H1 (cell line): Measurements from ENCODE around the gene DDX56. TPM values are rescaled to one million over a fixed set of nuclear protein-coding genes. Genes with fewer than 3 reads are reported as not detected.

Source experiments
- CTCF ChIA-PET: fragments of 300-600 bp; sonication (Branson Sonifier 250); formaldehyde crosslinking; loops from one replicate; lab custom pipeline; 2021; ENCODE audit not compliant: partially characterized antibody; lab: Charles Lee
- POLR2A ChIA-PET: fragments of 300-600 bp; sonication (Branson Sonifier 250); formaldehyde crosslinking; loops from one replicate; lab custom pipeline; 2021; ENCODE audit warnings: inconsistent platforms; ENCODE audit not compliant: partially characterized antibody; lab: Charles Lee
- DNase-seq, 2 experiments: peaks; one replicate each; pipeline versions ENCODE4 v3.0.0 to v3.0.0-alpha.2; 2010 to 2022; ENCODE audit warnings: low spot score in 2 of 2, low read depth in 1 of 2, mixed read lengths in 1 of 2
- FAIRE-seq: peaks from 2 replicates; lab custom pipeline; 2011; peaks lifted over from hg19 to GRCh38; lab: Jason Lieb, UNC
- H2AFZ ChIP-seq: 2 replicates; pipeline ENCODE4 v1.8.1; 2012; ENCODE audit warnings: low read length, inconsistent platforms
- H2AK5ac ChIP-seq: 2 replicates; pipeline ENCODE4 v1.6.1; 2013; ENCODE audit warnings: low read depth, low read length
- H2BK120ac ChIP-seq: replicated peaks from 2 replicates; pipeline ENCODE3; 2013; ENCODE audit warnings: low read depth, low read length, inconsistent platforms
- H2BK12ac ChIP-seq: 2 replicates; pipeline ENCODE4 v1.6.1; 2013; ENCODE audit warnings: low read depth, low read length
- H2BK15ac ChIP-seq: 2 replicates; pipeline ENCODE4 v1.6.1; 2013; ENCODE audit warnings: low read length
- H2BK20ac ChIP-seq: 2 replicates; pipeline ENCODE4 v1.6.1; 2013; ENCODE audit warnings: low read length
- H2BK5ac ChIP-seq: 2 replicates; pipeline ENCODE4 v1.6.1; 2013; ENCODE audit warnings: low read depth, low read length
- H3K14ac ChIP-seq: 2 replicates; pipeline ENCODE4 v1.6.1; 2013; ENCODE audit warnings: inconsistent platforms; ENCODE audit not compliant: insufficient read length
- H3K18ac ChIP-seq: 2 replicates; pipeline ENCODE4 v1.6.1; 2013; ENCODE audit warnings: low read length; ENCODE audit errors: extremely low read depth
- H3K23ac ChIP-seq: 2 replicates; pipeline ENCODE4 v1.6.1; 2013; ENCODE audit warnings: inconsistent platforms; ENCODE audit not compliant: insufficient read length
- H3K23me2 ChIP-seq: 2 replicates; pipeline ENCODE4 v1.6.1; 2013; ENCODE audit warnings: low read depth, low read length
- H3K27ac ChIP-seq: 2 replicates; pipeline ENCODE4 v1.6.1; 2011; ENCODE audit warnings: low read depth, low read length, inconsistent platforms
- H3K27me3 ChIP-seq, 4 experiments: replicated peaks in 1 of 4; 1 replicate in 1 of 4; 2 replicates in 3 of 4; pipeline versions ENCODE4 v1.6.1 to v1.8.1; 2011 to 2013; ENCODE audit warnings: low read length in 3 of 4, mild to moderate bottlenecking in 3 of 4, inconsistent platforms in 2 of 4, mixed read lengths in 2 of 4, moderate library complexity in 1 of 4; ENCODE audit not compliant: control insufficient read depth in 3 of 4, insufficient read depth in 3 of 4; ENCODE audit errors: extremely low read depth in 1 of 4
- H3K36me3 ChIP-seq, 4 experiments: 2 replicates each; pipeline versions ENCODE4 v1.6.1 to v1.8.1; 2011 to 2013; ENCODE audit warnings: mild to moderate bottlenecking in 4 of 4, low read length in 3 of 4, moderate library complexity in 2 of 4, control low read depth in 1 of 4, inconsistent platforms in 1 of 4; ENCODE audit not compliant: insufficient read depth in 4 of 4, control insufficient read depth in 2 of 4
- H3K4ac ChIP-seq: replicated peaks from 2 replicates; pipeline ENCODE3; 2013; ENCODE audit warnings: low read length, low read depth, mixed read lengths, inconsistent platforms; ENCODE audit not compliant: insufficient read length
- H3K4me1 ChIP-seq, 4 experiments: replicated peaks in 1 of 4; 1 replicate in 1 of 4; 2 replicates in 3 of 4; pipeline versions ENCODE4 v1.6.1 to v1.8.1; 2011 to 2013; ENCODE audit warnings: low read length in 3 of 4, inconsistent platforms in 2 of 4, mixed read lengths in 1 of 4; ENCODE audit not compliant: insufficient read depth in 4 of 4, control insufficient read depth in 3 of 4
- H3K4me2 ChIP-seq, 2 experiments: 2 replicates each; pipeline versions ENCODE4 v1.6.1 to v1.8.1; 2011 to 2013; ENCODE audit warnings: low read depth in 2 of 2, low read length in 2 of 2, control low read depth in 1 of 2, inconsistent platforms in 1 of 2, mild to moderate bottlenecking in 1 of 2; ENCODE audit not compliant: insufficient read depth in 1 of 2
- H3K4me3 ChIP-seq, 4 experiments: fragments of 200-600, 300-600 bp in 1 of 4; sonication (generic), shearing (Covaris generic), sonication (Bioruptor Twin) in 1 of 4; 2 replicates each; pipeline versions ENCODE4 v1.5.1 to v1.8.1; 2011 to 2016; ENCODE audit warnings: low read length in 4 of 4, low read depth in 3 of 4, control low read depth in 2 of 4, inconsistent platforms in 2 of 4, mild to moderate bottlenecking in 2 of 4, mixed read lengths in 1 of 4, moderate library complexity in 1 of 4; ENCODE audit not compliant: insufficient read depth in 2 of 4; ENCODE audit errors: extremely low read depth in 1 of 4
- H3K56ac ChIP-seq: replicated peaks from 2 replicates; pipeline ENCODE3; 2013; ENCODE audit warnings: low read depth, mild to moderate bottlenecking, mixed read lengths, low read length, inconsistent platforms; ENCODE audit not compliant: insufficient read length
- H3K79me1 ChIP-seq: 2 replicates; pipeline ENCODE4 v1.6.1; 2013; ENCODE audit warnings: low read depth, low read length, control low read depth
- H3K79me2 ChIP-seq, 2 experiments: 2 replicates each; pipeline versions ENCODE4 v1.6.1 to v1.8.1; 2012 to 2013; ENCODE audit warnings: low read length in 2 of 2, mild to moderate bottlenecking in 2 of 2, inconsistent platforms in 1 of 2; ENCODE audit not compliant: insufficient read depth in 2 of 2, control insufficient read depth in 1 of 2
- H3K9ac ChIP-seq, 4 experiments: replicated peaks in 1 of 4; 1 replicate in 1 of 4; 2 replicates in 3 of 4; pipeline versions ENCODE4 v1.6.1 to v1.8.1; 2011 to 2013; ENCODE audit warnings: low read depth in 3 of 4, low read length in 3 of 4, control low read depth in 2 of 4, mild to moderate bottlenecking in 2 of 4, moderate library complexity in 2 of 4, inconsistent platforms in 1 of 4; ENCODE audit errors: extremely low read depth in 1 of 4
- H3K9me3 ChIP-seq, 2 experiments: 2 replicates each; pipeline versions ENCODE4 v1.6.1 to v1.8.1; 2012 to 2013; ENCODE audit warnings: mild to moderate bottlenecking in 2 of 2, moderate library complexity in 2 of 2, control low read depth in 1 of 2, inconsistent platforms in 1 of 2, low read depth in 1 of 2, low read length in 1 of 2, mixed read lengths in 1 of 2; ENCODE audit not compliant: insufficient read depth in 2 of 2
- H4K20me1 ChIP-seq, 2 experiments: replicated peaks in 1 of 2; 2 replicates each; pipeline versions ENCODE3 to v1.8.1; 2011 to 2013; ENCODE audit warnings: inconsistent platforms in 2 of 2, low read length in 2 of 2, mild to moderate bottlenecking in 1 of 2; ENCODE audit not compliant: insufficient read depth in 2 of 2, control insufficient read depth in 1 of 2
- H4K5ac ChIP-seq: 2 replicates; pipeline ENCODE4 v1.6.1; 2013; ENCODE audit warnings: low read length, low read depth, mixed read lengths, inconsistent platforms; ENCODE audit not compliant: insufficient read length
- H4K8ac ChIP-seq: 2 replicates; pipeline ENCODE4 v1.8.0; 2013; ENCODE audit warnings: mild to moderate bottlenecking, moderate library complexity, low read length, inconsistent platforms; ENCODE audit not compliant: insufficient read depth; ENCODE audit errors: extremely low read depth
- H4K91ac ChIP-seq: replicated peaks from 2 replicates; pipeline ENCODE3; 2013; ENCODE audit warnings: low read length, mixed read lengths, inconsistent platforms; ENCODE audit not compliant: insufficient read length
- ASH2L ChIP-seq: fragments of 200-600, 300-600 bp; sonication (generic); IDR thresholded peaks from one replicate; pipeline ENCODE4 v1.7.1; 2017; ENCODE audit warnings: low read length
- HDAC6 ChIP-seq: IDR thresholded peaks from one replicate; pipeline ENCODE4 v1.7.1; 2012; ENCODE audit warnings: low read depth, mild to moderate bottlenecking, inconsistent platforms, low read length, moderate library complexity
- JUND ChIP-seq: IDR thresholded peaks from 2 replicates; pipeline ENCODE4 v1.6.1; 2011; ENCODE audit warnings: mild to moderate bottlenecking, improper control_type of control experiment, low read length
- KDM4A ChIP-seq: IDR thresholded peaks from one replicate; pipeline ENCODE4 v1.7.1; 2012; ENCODE audit warnings: low read depth, mild to moderate bottlenecking, moderate library complexity, low read length, inconsistent platforms; ENCODE audit not compliant: severe bottlenecking
- SUZ12 ChIP-seq: fragments of 200-600 bp; sonication (generic); IDR thresholded peaks from 2 replicates; pipeline ENCODE4 v1.6.1; 2012; ENCODE audit warnings: mild to moderate bottlenecking, inconsistent platforms, low read length, moderate library complexity, mixed read lengths
- WGBS, 2 experiments: shearing (Covaris generic) in 1 of 2; methylation state at CpG; one replicate each; pipeline versions ENCODE4 v1.1.6 to v1.1.7; 2013 to 2015; ENCODE audit warnings: low lambda C conversion rate in 2 of 2, mixed read lengths in 2 of 2, inconsistent platforms in 1 of 2, low coverage in 1 of 2, missing lambda C conversion rate in 1 of 2; ENCODE audit not compliant: insufficient replicate concordance in 2 of 2, insufficient coverage in 1 of 2, insufficient read length in 1 of 2; ENCODE audit errors: extremely low coverage in 1 of 2, missing lambda C conversion rate in 1 of 2; 5-methylcytosine and 5-hydroxymethylcytosine counted together
- long read RNA-seq, 2 experiments: library from RNA in 1 of 2; library from capped mRNA in 1 of 2; stranded (forward); transcript quantifications; one replicate each; pipeline ENCODE4 v2.0.0, GENCODE V29; 2021; ENCODE audit warnings: inconsistent platforms in 1 of 2
- polyA minus RNA-seq, 3 experiments: library from RNA; depleted of rRNA, polyadenylated mRNA; stranded (reverse); fragments of >200 nt; gene quantifications; 1 replicate in 2 of 3; 2 replicates in 1 of 3; pipeline ENCODE4 v1.2.3, GENCODE V29; 2011
- polyA plus RNA-seq, 7 experiments: library from polyadenylated mRNA; depleted of rRNA in 3 of 7; stranded (reverse) in 5 of 7; unstranded in 2 of 7; fragments of >200 nt in 5 of 7; fragments of 200-250 nt in 2 of 7; gene quantifications; 1 replicate in 5 of 7; 2 replicates in 1 of 7; 4 replicates in 1 of 7; pipeline versions ENCODE4 v1.2.1 to v1.2.3, GENCODE V29; 2011 to 2013; ENCODE audit warnings: missing spikeins in 2 of 7, mixed read lengths in 2 of 7
- total RNA-seq: library from RNA; stranded (reverse); fragmentation: NEBNext Ultra II Directional; extraction: Animal tissue kit (Norgen Biotek cat#: 25700); gene quantifications from 2 replicates; pipeline ENCODE4 v1.2.1, GENCODE V29; 2021

Gene DDX56, protein sequence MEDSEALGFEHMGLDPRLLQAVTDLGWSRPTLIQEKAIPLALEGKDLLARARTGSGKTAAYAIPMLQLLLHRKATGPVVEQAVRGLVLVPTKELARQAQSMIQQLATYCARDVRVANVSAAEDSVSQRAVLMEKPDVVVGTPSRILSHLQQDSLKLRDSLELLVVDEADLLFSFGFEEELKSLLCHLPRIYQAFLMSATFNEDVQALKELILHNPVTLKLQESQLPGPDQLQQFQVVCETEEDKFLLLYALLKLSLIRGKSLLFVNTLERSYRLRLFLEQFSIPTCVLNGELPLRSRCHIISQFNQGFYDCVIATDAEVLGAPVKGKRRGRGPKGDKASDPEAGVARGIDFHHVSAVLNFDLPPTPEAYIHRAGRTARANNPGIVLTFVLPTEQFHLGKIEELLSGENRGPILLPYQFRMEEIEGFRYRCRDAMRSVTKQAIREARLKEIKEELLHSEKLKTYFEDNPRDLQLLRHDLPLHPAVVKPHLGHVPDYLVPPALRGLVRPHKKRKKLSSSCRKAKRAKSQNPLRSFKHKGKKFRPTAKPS
- total RNA-seq (55.4 and 56.9 TPM in 2 replicates), polyA plus RNA-seq (2011; rRNA removed) (81.6 and 82.0 TPM in 2 replicates), polyA minus RNA-seq (2011; rRNA and poly(A)+ RNA removed) (82.6 and 86.4 TPM in 2 replicates)
- polyA plus RNA-seq (2011; cell fraction: cytosol; rRNA removed): 79.6 TPM
- polyA plus RNA-seq (2011; cell fraction: nucleus; rRNA removed): 179 TPM
- polyA plus RNA-seq (2012, experiment 1 of 2): 73.0 to 92.1 TPM (median 90.5 TPM) in 4 replicates
- polyA plus RNA-seq (2012, experiment 2 of 2): 88.4 TPM
- polyA plus RNA-seq (2013, experiment 1 of 2): 59.0 TPM
- 54.2 TPM for polyA plus RNA-seq (2013, experiment 2 of 2)
- polyA minus RNA-seq (2011; cell fraction: cytosol; rRNA and poly(A)+ RNA removed): 34.8 TPM
- polyA minus RNA-seq (2011; cell fraction: nucleus; rRNA and poly(A)+ RNA removed): 64.0 TPM
- long read RNA-seq, experiment 1, transcript DDX56-201 (14 exons, 2,336 nt): major isoform, 9 of 28 reads
- long read RNA-seq, experiment 1, partial matches to known transcripts: 15 of 28 reads
- long read RNA-seq, experiment 1, other reads (novel, unspliced or antisense): 2 of 28 reads
- long read RNA-seq, experiment 2, transcript DDX56-201 (14 exons, 2,336 nt): major isoform, 32 of 42 reads
- long read RNA-seq, experiment 2, partial matches to known transcripts: 5 of 42 reads
- long read RNA-seq, experiment 2, other reads (novel, unspliced or antisense): 5 of 42 reads

DNA sequence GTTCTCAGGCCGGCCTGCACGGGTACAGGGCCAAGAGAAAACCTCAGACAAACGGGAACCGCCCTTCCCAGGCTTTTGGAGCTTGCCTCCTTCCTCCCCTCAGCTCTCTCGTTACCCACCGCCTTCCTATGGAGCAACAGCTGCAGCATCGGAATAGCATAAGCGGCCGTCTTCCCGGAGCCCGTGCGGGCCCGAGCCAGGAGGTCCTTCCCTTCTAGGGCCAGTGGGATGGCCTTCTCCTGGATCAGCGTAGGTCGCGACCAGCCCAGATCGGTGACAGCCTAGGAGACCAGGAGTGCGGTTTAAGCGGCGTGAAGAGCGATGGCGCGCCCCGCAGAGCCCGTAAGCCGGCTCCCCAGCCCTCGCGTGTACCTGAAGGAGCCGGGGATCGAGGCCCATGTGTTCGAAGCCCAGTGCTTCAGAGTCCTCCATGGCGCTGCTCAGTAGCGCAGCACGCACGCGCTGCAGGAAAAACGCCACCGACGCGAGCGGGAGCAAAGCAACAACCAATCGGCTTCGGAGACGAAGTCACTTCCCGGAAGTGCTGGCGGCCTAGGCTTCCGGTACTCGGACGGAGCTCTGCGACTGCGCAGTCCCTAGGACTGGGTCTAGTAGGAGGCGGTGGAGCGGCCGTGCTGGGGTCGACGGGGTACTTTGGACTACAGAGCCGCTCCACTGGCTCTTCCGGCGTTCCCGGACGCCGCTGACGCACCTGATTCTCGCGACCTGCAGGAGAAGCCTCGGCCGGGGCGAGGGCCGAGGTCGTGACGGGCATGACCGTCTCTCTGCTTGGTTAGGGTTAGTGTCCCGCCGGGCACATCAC lies at the start of gene DDX56:
DDX56 (minus strand) TSS at position 445 of the 823 bp plus-strand sequence; CDS start at position 432, 13 bp downstream.
- Histone ChIP-seq H2BK15ac (no peak within 1 kb of the TSS), H3K23me2 (peaks cover 12% of the 10 kb centered on the region; the same call in 1 of the 2 replicates), H2AK5ac (peak within 1 kb of the TSS; percentile 90; the same call in 1 of the 2 replicates), H3K4me2 (peak within 1 kb of the TSS; percentile 89 to 92), H3K9ac (peak within 1 kb of the TSS; percentile 78 to 87 (median 82)), H3K27me3 (no peaks in the 10 kb centered on the region), H3K79me2 (peaks cover 0 to 15% of the 10 kb centered on the region in 2 experiments; a peak in 3 of 4 replicates), H2BK120ac (no peak within 1 kb of the TSS), H2BK12ac (no peak within 1 kb of the TSS; the same call in 1 of the 2 replicates), H3K79me1 (peaks cover 4% of the 10 kb centered on the region), H2BK20ac (no peak within 1 kb of the TSS), H4K91ac (peak within 1 kb of the TSS; percentile 79), H3K4me1 (peaks cover 4 to 9% (median 5%) of the 10 kb centered on the region in 4 experiments; a peak in 5 of 7 replicates), H3K18ac (peak within 1 kb of the TSS; percentile 92), H4K8ac (peak within 1 kb of the TSS; percentile 97), H3K23ac (no peak within 1 kb of the TSS), H4K5ac (peak within 1 kb of the TSS; percentile 81), H3K27ac (peak within 1 kb of the TSS; percentile 72), H3K56ac (peak within 1 kb of the TSS; percentile 92), H3K4ac (peak within 1 kb of the TSS; percentile 91), H2BK5ac (peak within 1 kb of the TSS; percentile 78), H3K14ac (no peak within 1 kb of the TSS), H3K9me3 (no peaks in the 10 kb centered on the region), H3K4me3 (peak within 1 kb of the TSS; percentile 63 to 95 (median 88)), H4K20me1 (peaks cover 0 to 9% of the 10 kb centered on the region in 2 experiments), H2AFZ (no peak within 1 kb of the TSS), H3K36me3 (peaks cover 38 to 51% (median 42%) of the 10 kb centered on the region in 4 experiments)
- DNase-seq (peak; percentile 75 to 89), FAIRE-seq (no peak)
- POLR2A ChIA-PET: interaction anchor here (0.6 to 8.6 kb wide), 21 partner anchors 8 to 409 kb away, joined by 3 to 89 read pairs (median 4); partner anchors contain the start of genes H2AZ2, NUDCD3, OGDH and TMED4
- WGBS, 2 experiments: 1% methylated on average over 74 of the region's 74 CpGs; no CpG with 5 or more reads in 1 of the 2 experiments
- CTCF ChIA-PET: interaction anchor here (1.1 to 2.2 kb wide), 4 partner anchors 9 to 225 kb away, joined by 3 to 10 read pairs (median 4); no protein-coding TSS in a partner anchor
- TF ChIP-seq KDM4A: peak; percentile 77
- TF ChIP-seq HDAC6: no peak
- TF ChIP-seq ASH2L: peak; percentile 75
- no peak for TF ChIP-seq SUZ12
- no peak for TF ChIP-seq JUND
